Umbilical cord (tissue), 2 donors: ENCODE data around the gene SPG11. TPM values are rescaled to one million over a fixed set of nuclear protein-coding genes. Genes with fewer than 3 reads are reported as not detected.
"Not testable (repeated sequence)": the region's sequence is repeated elsewhere in the genome, so short reads cannot be mapped to it uniquely, and the experiment has no call there.

Experiments used
- DNase-seq: peaks from one replicate; pipeline ENCODE4 v3.0.0-alpha.2; 2015; ENCODE audit warnings: low spot score
- total RNA-seq: library from RNA; depleted of rRNA; stranded (reverse); fragments of >200 nt; gene quantifications from one replicate; pipeline ENCODE4 v1.2.3, GENCODE V29; 2014; ENCODE audit warnings: low replicate concordance; ENCODE audit not compliant: insufficient read depth

The SPG11 gene
- 93.4 TPM for total RNA-seq

- peak; percentile 99 for DNase-seq
Observed at GRCh38 chr15:44663410-44664308, at the start of gene SPG11. SPG11 (minus strand) TSS chr15:44663662; CDS start chr15:44663647, 15 bp downstream.

GRCh38 chr15:44712346-44713005 is 49.0 kb upstream of the SPG11 start:
- peak; percentile 88 for DNase-seq

GRCh38 chr15:44711743-44712345 is 48.4 kb upstream of the SPG11 start:
- peak; percentile 53 for DNase-seq

GRCh38 chr15:44711096-44711742 is 47.8 kb upstream of the SPG11 start, which contains the start of the genes B2M and PATL2:
B2M (plus strand) TSS chr15:44711517; CDS start chr15:44711547, 30 bp downstream.
PATL2 (minus strand) TSS chr15:44711323; CDS start chr15:44676490, 34,833 bp downstream.
- peak; percentile 99 for DNase-seq

GRCh38 chr15:44710236-44711095 is 47.0 kb upstream of the SPG11 start:
- DNase-seq = peak; percentile 23

GRCh38 chr15:44706946-44707636 is 43.6 kb upstream of the SPG11 start:
- DNase-seq = no peak

- no peak for DNase-seq
Observed at GRCh38 chr15:44706401-44706800, 42.9 kb upstream of the SPG11 start.

- DNase-seq = no peak
Observed at GRCh38 chr15:44705986-44706385, 42.5 kb upstream of the SPG11 start.

GRCh38 chr15:44700676-44701075 is 37.2 kb upstream of the SPG11 start:
- DNase-seq = not testable (repeated sequence)

GRCh38 chr15:44698641-44699040 is 35.2 kb upstream of the SPG11 start:
- DNase-seq = no peak

- no peak for DNase-seq
Observed at GRCh38 chr15:44697014-44697413, 33.6 kb upstream of the SPG11 start.

- no peak for DNase-seq
Observed at GRCh38 chr15:44695294-44695693, 31.8 kb upstream of the SPG11 start.

- no peak for DNase-seq
Observed at GRCh38 chr15:44694416-44694815, 31.0 kb upstream of the SPG11 start.

- no peak for DNase-seq
Observed at GRCh38 chr15:44692659-44693058, 29.2 kb upstream of the SPG11 start.

GRCh38 chr15:44690245-44690644 is 26.8 kb upstream of the SPG11 start:
- not testable (repeated sequence) for DNase-seq

- DNase-seq = not testable (repeated sequence)
Observed at GRCh38 chr15:44689318-44689717, 25.9 kb upstream of the SPG11 start.

- not testable (repeated sequence) for DNase-seq
Observed at GRCh38 chr15:44682809-44683682, 19.6 kb upstream of the SPG11 start.

- no peak for DNase-seq
Observed at GRCh38 chr15:44682211-44682610, 18.7 kb upstream of the SPG11 start.

- DNase-seq = no peak
Observed at GRCh38 chr15:44676676-44677075, 13.2 kb upstream of the SPG11 start.
